SK-N-SH treated with all-trans-retinoic acid at 6 μM for 48 hours (cell line): ENCODE data around the gene SESN2.

ENCODE experiments used
- BACH2 ChIP-seq: fragments of 250-450 bp; sonication (Bioruptor Pico); IDR thresholded peaks from 2 replicates; pipeline ENCODE4 v1.9.0; 2021; ENCODE audit warnings: mild to moderate bottlenecking, borderline replicate concordance
- CSDC2 ChIP-seq: fragments of 250-450 bp; sonication (Bioruptor Pico); IDR thresholded peaks from 2 replicates; pipeline ENCODE4 v1.5.0; 2020; ENCODE audit warnings: mild to moderate bottlenecking, moderate library complexity
- TOX ChIP-seq: fragments of 250-450 bp; sonication (Bioruptor Pico); IDR thresholded peaks from 2 replicates; pipeline ENCODE4 v1.8.0; 2021; ENCODE audit warnings: mild to moderate bottlenecking, moderate library complexity, borderline replicate concordance
- TSHZ2 ChIP-seq: fragments of 250-450 bp; sonication (Bioruptor Pico); IDR thresholded peaks from 2 replicates; pipeline ENCODE4 v1.5.0; 2020; ENCODE audit warnings: mild to moderate bottlenecking, moderate library complexity
- ZC3H10 ChIP-seq: fragments of 250-450 bp; sonication (Bioruptor Pico); IDR thresholded peaks from 2 replicates; pipeline ENCODE4 v1.5.1; 2021; ENCODE audit warnings: mild to moderate bottlenecking, moderate library complexity
- ZFP30 ChIP-seq: fragments of 450-650 bp; formaldehyde crosslinking; IDR thresholded peaks from 2 replicates; pipeline ENCODE4 v1.5.0; 2022; ENCODE audit warnings: mild to moderate bottlenecking, moderate library complexity

GRCh38 chr1:28229089-28229488 is 30.2 kb upstream of the SESN2 start:
- TF ChIP-seq BACH2 (CRISPR knock-in tag): no peak
- TF ChIP-seq ZFP30 (CRISPR knock-in tag): no peak
- TF ChIP-seq TSHZ2 (CRISPR knock-in tag): no peak
- TF ChIP-seq CSDC2 (CRISPR knock-in tag): no peak
- TF ChIP-seq TOX: no peak
- no peak for TF ChIP-seq ZC3H10
